ENCODE measurements around the gene SP140. TPM values are rescaled to one million over a fixed set of nuclear protein-coding genes. Genes with fewer than 3 reads are reported as not detected.

Gene SP140
- total and polyA plus RNA-seq, 7 donors, result under 0.01 to 19.2 (median 2.1) TPM; not detected in 2

DNA sequence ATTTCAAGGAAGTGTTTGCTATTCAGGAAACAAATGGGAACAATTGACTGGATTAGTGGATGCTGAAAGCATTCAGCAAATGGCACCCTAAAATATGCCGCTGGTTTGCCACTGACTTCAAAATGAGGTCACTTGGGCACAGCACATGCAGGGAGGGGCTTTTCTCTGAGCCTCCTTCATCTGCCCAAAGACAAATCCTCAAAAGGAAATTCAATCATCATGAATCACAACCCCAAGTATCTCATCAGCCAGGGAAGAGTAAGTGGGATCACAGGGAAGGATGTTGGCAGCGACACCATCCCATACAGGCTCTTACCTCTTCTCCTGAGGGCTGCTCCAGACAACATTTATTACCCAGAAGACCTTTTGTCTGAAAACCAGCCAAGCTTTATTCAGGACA, 87.1 kb downstream of the SP140 start:
- intact Hi-C loops (cut with DNase I), result no loop called here
- H3K36me3 ChIP-seq, result no peaks in the 10 kb centered on the region
- no peaks in the 10 kb centered on the region for H3K4me1 ChIP-seq
- no peaks in the 10 kb centered on the region for H3K9me3 ChIP-seq
- WGBS, 2 donors, result 95 to 96% methylated on average over 2 of the region's 2 CpGs
- no peaks in the 10 kb centered on the region for H3K27me3 ChIP-seq
- H3K4me3 ChIP-seq, result no peak overlapping the region
- DNase-seq, result no peak
- H3K27ac ChIP-seq, result no peak overlapping the region
- TF ChIP-seq, protein P1, sequence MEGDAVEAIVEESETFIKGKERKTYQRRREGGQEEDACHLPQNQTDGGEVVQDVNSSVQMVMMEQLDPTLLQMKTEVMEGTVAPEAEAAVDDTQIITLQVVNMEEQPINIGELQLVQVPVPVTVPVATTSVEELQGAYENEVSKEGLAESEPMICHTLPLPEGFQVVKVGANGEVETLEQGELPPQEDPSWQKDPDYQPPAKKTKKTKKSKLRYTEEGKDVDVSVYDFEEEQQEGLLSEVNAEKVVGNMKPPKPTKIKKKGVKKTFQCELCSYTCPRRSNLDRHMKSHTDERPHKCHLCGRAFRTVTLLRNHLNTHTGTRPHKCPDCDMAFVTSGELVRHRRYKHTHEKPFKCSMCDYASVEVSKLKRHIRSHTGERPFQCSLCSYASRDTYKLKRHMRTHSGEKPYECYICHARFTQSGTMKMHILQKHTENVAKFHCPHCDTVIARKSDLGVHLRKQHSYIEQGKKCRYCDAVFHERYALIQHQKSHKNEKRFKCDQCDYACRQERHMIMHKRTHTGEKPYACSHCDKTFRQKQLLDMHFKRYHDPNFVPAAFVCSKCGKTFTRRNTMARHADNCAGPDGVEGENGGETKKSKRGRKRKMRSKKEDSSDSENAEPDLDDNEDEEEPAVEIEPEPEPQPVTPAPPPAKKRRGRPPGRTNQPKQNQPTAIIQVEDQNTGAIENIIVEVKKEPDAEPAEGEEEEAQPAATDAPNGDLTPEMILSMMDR (IDR thresholded peaks at IDR 0.05), result no peak
- TF ChIP-seq EP300 (IDR thresholded peaks at IDR 0.05) (no peak), POLR2A (IDR thresholded peaks at IDR 0.05) (no peak), POLR2AphosphoS5 (IDR thresholded peaks at IDR 0.05) (no peak)

DNA sequence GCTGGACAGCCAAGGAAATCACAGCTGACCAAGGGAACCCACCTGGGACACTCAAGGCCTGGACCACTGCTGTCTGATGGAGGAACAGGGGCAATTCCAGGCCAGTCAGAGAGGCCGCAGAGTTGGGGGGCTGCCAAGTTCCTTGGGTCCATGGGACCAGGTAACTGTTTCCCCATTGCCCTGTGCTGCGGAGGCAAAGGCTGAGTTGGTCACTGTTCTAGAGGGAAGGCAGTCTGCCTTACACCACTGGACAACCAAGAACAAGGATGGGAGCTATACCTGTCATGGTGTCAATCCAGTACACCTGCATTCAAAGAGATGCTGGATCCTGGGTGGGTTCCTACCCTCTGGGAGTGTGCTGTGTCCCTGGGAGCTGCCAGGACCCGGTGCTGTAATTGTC, 91.8 kb downstream of the SP140 start:
- Histone ChIP-seq H3K27ac (no peak overlapping the region), H3K4me3 (no peak overlapping the region), H3K9me3 (peaks cover 0 to 5% (median 0%) of the 10 kb centered on the region in 4 donors), H3K36me3 (no peaks in the 10 kb centered on the region), H3K4me1 (no peaks in the 10 kb centered on the region), H3K27me3 (no peaks in the 10 kb centered on the region)
- TF ChIP-seq, protein P1 (IDR thresholded peaks at IDR 0.05), result no peak
- no peak for TF ChIP-seq POLR2A (IDR thresholded peaks at IDR 0.05)
- no peak for TF ChIP-seq POLR2AphosphoS5 (IDR thresholded peaks at IDR 0.05)
- no peak for TF ChIP-seq EP300 (IDR thresholded peaks at IDR 0.05)
- no peak for DNase-seq
- intact Hi-C loops (cut with DNase I), result no loop called here
- WGBS, 2 donors, result 92 to 95% methylated on average over 3 of the region's 3 CpGs

DNA sequence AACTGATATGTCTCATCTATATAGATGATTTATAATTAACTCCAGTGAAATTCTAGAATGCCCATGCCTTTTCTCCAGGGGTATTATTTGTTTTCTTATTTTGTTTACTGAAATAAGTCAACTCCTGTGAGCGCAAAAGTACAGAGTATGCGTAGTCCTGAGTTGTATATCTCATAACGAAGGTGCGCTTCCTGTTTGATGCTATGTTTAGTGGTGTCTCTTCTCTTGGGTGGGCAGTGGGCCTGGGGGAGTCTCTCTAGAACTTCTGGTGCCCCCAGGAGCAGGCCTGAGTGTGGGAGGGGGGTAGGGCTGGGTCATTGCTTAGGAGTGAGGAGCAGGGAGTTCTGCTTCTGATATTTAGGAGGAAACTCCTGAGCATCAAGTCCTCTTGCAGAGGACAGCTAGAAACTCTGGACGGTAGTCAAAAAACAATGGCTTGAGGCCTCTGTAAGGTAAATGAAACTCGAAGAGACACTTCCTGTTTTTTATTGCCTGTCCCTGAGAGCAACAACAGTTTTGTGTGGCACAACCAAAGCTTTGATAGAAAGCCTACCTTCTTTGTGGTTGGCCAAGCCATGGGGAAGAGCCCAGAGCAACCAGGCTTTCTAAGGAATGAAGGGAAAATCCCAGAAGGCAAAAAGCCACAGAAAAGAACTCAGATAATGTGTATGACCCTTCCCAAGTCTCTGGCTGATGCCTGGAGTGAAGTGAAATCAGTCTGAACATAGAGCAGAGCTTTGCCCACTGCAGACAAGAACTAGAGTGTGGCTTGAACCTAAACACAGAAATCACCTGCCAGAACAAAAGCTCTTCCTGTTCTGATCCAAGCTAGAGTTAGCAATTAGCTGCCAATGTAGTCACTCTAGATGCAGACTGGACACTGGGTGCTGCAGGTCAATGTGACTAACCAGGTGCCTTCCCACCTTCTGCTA, 92.9 kb downstream of the SP140 start:
- no peaks in the 10 kb centered on the region for H3K36me3 ChIP-seq
- intact Hi-C loops (cut with DNase I), result no loop called here
- H3K4me3 ChIP-seq, result no peak overlapping the region
- 55 to 74% methylated on average over 6 of the region's 6 CpGs for WGBS, 2 donors
- peaks cover 0 to 7% (median 0%) of the 10 kb centered on the region in 4 donors for H3K9me3 ChIP-seq
- H3K27me3 ChIP-seq, result no peaks in the 10 kb centered on the region
- H3K27ac ChIP-seq, result peak overlapping the region in 1 of 4 donors; percentile 6
- TF ChIP-seq POLR2A (IDR thresholded peaks at IDR 0.05) (no peak), EP300 (IDR thresholded peaks at IDR 0.05) (no peak), POLR2AphosphoS5 (IDR thresholded peaks at IDR 0.05) (no peak)
- TF ChIP-seq, protein P1 (IDR thresholded peaks at IDR 0.05), result no peak
- no peaks in the 10 kb centered on the region for H3K4me1 ChIP-seq
- no peak for DNase-seq

DNA sequence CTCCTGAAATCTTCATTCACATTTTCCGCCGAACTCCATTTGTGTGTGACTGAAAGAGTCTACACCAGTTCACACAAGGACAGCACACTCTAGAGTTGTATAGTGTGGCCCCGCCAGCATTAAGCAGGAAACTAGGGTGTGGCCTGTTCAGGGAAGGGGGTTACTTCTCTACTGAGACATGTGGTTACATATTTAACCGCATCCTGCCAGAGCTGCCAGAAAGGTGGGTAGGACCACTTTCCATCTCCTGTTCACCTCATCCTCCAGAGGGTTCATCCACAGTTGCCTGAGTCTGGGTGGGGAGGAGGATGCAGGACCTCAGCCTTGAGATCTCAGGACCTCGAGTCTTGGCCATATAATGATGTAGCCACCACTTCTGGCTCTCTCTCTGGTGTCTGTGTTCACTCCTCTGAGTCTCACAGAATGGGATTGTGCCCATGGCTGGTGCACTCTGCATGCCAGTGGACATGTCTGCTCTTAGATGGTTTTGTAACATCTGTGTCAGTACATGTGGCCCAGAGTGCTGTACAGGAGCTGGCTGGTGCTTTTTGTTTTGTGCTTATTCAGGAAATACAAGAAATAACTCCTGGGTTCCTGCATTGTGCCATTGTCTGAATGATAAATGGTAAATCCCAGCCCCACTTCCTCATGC, 93.8 kb downstream of the SP140 start:
- Histone ChIP-seq H3K9me3 (peaks cover 0 to 7% (median 0%) of the 10 kb centered on the region in 4 donors), H3K27ac (no peak overlapping the region), H3K27me3 (no peaks in the 10 kb centered on the region), H3K36me3 (no peaks in the 10 kb centered on the region), H3K4me1 (no peaks in the 10 kb centered on the region), H3K4me3 (no peak overlapping the region)
- no peak for TF ChIP-seq POLR2A (IDR thresholded peaks at IDR 0.05)
- TF ChIP-seq, protein P1 (IDR thresholded peaks at IDR 0.05), result no peak
- no peak for TF ChIP-seq EP300 (IDR thresholded peaks at IDR 0.05)
- no peak for TF ChIP-seq POLR2AphosphoS5 (IDR thresholded peaks at IDR 0.05)
- intact Hi-C loops (cut with DNase I), result no loop called here
- no peak for DNase-seq
- WGBS, 2 donors, result 44 to 75% methylated on average over 5 of the region's 5 CpGs

Measured in sigmoid colon (tissue), 7 donors.